GM21786 (cell line): ENCODE measurements around the gene PIP4K2C.
"Not testable (repeated sequence)": the region's sequence is repeated elsewhere in the genome, so short reads cannot be mapped to it uniquely, and the experiment has no call there.

Experiments used
- ATAC-seq: cut with Tn5 transposase; IDR thresholded peaks from one replicate; pipeline ENCODE4 v1.9.1; 2021; ENCODE audit not compliant: unreplicated experiment

Gene PIP4K2C

DNA sequence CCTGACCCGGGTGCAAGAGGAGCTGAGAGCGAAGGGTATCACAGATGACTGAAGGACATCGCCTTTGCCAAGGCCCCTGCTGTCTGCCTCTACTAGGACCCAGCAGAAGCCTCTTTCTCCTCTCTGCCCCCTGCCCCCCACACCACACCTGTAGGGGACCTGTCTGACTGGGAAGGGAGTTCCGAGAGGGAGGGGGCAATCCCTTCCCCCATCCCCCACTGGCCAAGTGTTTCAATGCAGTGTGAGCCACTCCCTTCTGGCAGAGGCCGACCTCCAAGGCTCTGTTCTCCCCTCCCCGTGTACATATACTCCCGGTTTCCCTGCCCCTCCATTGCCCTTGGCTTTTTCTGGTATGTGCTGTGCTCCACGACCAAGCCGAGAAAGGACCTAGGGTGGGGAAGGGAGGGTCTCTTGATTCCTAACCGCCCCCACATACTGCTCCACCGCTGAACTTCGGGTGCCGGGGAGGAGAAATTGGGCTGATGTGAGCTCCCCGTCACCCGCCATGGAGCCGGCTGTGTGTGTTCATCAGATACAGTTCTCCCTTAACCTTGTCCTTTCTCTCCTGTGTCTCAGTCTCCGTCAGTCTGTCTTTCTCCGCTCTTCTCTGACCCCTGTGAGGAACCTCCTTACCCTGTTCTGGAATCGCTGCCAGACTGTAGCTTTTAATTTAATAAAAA lies 18.2 kb downstream of the PIP4K2C start:
- ATAC-seq: no peak

DNA sequence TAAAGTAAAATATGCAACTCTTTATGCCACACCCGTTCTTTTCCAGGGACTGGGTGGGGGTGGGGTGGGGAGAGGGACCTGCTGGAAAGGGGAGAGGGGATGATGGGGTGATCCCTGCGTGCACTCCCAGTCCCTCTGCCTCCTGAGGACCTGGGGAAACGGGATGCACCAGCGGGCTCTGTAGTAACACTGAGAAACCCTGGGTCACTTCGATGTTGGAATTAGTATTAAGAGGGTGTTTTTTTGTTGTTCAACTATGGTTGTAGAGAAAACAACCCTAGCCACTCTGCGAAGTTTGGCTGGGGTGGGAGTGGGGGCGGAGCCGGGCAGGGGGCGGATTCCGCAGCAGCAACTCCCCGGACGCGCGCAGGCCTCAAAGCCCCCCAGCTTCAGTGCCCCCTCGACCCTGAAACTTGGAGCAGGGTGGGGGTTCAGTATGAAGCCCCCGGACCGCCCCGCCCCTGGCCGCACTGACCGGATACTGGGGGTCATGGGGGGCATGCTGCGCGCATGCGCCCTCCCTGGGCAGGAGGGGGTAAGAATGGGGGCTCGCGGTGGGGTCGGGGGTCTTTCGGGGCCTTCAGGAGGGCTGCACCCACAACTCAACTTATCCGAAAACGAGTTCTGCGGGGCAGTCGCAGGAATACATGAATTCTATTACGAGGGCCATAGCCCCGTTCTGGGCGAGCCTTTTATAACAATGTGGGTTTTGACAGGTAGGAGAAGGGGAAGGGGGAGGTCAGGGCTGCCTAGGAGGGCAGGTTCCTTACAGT lies 19.0 kb downstream of the PIP4K2C start:
- ATAC-seq: no peak

DNA sequence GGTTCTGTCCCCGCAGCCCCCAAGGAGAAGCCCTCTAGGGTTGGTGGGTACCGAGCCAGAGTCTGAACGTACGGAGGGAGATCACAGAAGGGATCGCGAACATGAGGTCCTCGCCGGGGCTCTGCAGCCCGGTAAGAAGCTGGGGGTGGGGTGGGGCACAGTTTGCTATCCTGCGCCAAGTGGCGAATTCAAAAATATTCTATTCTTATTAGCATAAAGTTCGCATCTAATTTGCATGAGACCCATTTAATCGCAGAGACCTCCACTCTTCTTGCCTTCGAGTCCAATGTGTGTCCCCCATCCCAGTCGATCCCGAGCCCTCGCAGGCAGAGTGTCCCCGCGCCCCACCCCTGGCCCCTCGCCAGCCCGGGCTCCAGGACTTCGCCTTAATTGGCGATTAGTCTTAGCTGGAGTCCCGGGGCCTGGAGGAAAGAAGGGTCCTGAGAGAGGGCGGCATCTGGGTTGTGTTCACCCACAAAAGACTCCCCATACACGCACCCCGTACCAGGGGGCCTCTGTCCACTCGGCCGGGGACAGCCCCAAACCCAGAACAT lies 19.6 kb downstream of the PIP4K2C start:
- ATAC-seq: no peak

DNA sequence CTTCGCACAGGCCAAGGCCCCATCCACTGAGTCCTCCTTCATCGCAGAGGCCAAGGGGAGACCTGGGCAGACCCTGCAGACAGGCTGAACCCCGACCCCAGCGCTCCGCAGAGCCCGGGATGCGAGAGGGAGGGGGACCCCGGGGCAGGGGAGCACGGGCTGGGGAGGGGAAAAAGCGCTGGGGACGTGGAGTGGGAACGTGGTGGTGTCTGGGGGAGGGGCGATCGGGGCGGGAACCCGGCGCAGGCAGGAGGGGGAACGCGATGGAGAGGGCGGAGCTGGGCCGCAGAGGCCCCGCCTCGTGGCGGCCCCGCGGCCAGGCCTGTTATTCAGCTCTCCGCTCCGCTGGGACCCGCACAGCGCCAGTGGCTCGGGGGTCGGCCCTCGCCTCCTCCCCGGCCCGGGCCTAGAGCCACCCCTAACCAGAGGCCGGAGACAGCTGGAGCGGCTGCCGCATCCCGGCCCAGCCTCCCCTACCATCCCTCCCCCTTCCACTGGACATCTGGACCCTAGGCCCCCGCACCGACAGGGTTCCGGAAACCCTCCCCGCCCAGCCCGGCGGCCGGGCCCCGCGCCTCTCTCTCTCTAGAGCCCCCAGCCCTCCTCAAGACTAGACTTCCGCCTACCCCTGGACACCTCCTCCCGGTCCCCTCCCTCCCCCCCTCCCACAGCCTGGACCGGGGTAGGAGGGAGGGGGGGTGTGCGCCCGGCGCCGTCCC lies 20.3 kb downstream of the PIP4K2C start, which contains the start of gene ARHGEF25:
TSS of gene ARHGEF25 (plus strand) at position 328 of the 719 bp plus-strand sequence. CDS start 460 bp downstream, outside the sequence.
- peak; percentile 48 for ATAC-seq

DNA sequence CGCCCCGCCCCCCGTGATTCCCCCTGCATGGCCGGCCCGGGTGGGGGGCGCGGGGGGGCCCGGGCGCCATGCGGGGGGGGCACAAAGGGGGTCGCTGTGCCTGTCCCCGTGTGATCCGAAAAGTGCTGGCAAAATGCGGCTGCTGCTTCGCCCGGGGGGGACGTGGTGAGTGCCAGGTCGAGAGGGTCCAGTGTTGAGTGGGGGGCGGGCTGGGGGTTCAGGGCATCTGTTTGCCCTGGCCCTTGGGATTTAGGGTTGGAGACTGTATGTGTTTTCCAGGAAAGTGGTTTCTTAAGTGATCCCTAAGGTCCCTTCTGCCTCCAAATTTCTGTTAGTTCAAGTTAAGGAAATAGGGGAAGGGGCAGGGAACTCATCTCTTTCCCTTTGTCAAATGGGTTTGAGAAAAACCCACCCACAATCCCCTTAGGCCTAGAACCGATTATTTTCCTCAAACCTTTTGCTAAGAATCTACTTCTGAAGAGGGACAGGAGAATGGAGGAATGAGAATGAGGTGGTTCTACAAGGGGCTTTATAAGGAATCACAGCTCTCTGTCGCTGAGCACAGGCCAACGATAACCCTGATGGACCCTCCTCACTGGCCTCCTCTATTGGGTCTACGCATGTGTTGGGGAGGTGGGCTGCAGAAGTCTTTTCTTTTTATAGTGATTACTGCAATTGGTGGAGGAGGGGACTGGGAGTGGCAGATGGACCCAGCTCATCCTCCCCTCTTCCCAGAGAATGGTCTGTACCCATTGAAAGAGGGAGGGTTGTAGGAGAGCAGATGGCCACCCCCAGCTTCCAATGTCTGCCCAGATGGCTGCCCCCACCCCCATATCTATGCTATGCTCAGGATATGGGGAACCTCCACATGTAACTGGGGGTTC lies 21.1 kb downstream of the PIP4K2C start:
- ATAC-seq: no peak

DNA sequence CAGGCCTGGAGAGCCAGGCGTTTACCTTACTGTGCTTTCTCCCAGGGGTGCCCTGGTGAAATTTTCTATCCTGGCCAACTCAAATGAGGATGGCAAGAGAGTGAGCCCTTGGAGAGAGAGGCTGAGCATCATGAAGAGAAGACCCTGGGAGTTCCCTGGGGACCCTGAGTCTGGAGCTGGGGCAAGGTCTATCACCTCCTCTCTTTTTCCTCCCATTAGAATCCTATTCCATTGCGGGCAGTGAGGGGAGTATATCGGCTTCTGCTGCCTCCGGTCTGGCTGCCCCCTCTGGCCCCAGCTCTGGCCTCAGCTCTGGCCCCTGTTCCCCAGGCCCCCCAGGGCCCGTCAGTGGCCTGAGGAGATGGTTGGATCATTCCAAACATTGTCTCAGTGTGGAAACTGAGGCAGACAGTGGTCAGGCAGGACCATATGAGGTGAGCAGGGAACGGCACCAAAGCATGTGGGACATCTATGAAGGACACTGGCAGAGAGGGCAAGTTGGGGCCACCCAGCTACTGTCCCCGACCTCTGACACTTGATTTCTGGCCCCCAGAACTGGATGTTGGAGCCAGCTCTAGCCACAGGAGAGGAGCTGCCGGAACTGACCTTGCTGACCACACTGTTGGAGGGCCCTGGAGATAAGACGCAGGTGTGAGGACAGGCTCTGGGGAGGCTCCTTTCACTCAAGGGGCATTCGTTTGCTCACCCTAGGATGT lies 21.9 kb downstream of the PIP4K2C start:
- ATAC-seq: no peak

DNA sequence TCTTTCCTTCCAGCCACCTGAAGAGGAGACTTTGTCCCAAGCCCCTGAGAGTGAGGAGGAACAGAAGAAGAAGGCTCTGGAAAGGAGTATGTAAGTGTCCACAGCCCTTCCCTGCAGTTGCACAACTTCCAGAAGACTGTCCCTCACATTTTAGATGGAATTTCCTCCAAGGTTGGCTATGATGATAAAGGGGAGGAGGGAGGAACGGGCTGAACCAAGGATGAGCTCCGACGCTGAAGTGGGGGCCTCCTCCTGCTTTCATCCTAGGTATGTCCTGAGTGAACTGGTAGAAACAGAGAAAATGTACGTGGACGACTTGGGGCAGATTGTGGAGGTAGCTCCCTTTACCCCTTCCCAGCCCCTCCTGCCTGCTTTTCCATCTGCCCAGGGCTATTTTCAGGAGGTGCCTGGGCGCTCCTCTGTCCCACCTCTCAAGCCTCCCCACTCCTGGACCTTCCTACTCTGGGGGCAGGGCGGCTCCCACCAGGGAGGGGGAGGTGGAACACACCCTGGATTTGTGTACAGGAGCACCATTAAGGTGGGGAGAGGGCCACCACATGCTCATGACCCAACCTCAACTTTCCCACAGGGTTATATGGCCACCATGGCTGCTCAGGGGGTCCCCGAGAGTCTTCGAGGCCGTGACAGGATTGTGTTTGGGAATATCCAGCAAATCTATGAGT lies 22.6 kb downstream of the PIP4K2C start:
- no peak for ATAC-seq

DNA sequence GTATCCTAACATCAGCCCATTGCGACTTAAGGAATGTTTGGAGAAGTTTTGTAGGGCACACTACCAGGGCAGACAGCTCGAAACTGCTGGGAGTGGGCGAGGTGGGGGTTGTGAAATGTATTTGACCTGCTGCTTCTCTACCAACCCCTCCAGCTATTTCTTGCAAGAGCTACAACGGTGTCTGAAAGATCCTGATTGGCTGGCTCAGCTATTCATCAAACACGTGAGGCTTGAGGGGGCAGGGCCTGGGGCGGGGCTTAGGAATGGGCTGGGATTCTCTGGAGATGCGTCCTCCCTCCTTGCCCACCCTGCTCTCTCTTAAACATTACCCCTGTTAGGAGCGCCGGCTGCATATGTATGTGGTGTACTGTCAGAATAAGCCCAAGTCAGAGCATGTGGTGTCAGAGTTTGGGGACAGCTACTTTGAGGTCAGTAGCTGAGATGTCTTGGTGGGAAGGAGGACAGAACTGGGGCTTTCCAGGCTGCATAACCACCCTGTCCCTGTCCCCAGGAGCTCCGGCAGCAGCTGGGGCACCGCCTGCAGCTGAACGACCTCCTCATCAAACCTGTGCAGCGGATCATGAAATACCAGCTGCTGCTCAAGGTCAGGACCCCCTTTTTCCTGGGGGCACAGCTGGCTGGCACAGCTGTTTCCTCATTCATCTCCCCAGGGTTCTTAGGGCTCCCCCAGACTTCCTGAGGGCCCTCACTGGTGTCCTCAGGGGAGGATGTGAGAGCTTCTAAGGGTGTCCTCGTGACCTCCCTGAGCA lies 23.4 kb downstream of the PIP4K2C start:
- peak; percentile 46 for ATAC-seq

DNA sequence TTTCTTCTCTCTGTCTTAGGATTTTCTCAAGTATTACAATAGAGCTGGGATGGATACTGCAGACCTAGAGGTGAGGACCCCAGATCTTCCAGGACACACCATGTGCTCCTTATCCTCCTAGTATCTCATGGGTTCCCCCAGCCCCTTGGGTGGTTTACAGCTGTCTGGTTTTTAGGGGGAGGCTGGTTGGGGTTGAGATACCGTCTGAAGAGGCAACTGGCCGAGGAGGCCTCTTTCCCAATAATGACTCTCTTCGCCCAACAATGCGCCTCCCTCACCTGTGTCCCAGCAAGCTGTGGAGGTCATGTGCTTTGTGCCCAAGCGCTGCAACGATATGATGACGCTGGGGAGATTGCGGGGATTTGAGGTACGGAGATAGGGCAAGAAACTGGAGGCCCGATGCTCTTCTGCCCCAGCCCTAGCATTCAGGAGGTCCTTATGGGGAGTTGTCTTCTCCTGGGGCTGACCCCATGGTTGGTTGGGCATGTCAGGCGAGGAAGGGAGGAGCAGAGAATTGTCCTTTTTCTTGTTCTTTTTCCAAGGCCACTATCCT lies 24.0 kb downstream of the PIP4K2C start:
- ATAC-seq: no peak

DNA sequence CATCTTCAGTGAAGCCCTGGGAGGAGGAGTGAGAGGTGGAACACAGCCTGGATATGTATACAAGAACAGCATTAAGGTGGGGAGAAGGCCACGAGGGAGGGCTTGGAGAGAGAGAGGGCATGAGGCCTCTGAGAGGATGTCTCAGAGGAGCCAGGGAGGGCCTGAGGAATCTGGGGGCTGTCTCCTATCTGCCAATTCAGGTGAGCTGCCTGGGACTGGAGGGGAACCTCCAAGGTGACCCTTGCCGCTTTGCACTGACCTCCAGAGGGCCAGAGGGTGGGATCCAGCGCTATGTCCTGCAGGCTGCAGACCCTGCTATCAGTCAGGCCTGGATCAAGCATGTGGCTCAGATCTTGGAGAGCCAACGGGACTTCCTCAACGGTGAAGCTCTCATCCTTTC lies 24.6 kb downstream of the PIP4K2C start:
- ATAC-seq: no peak

DNA sequence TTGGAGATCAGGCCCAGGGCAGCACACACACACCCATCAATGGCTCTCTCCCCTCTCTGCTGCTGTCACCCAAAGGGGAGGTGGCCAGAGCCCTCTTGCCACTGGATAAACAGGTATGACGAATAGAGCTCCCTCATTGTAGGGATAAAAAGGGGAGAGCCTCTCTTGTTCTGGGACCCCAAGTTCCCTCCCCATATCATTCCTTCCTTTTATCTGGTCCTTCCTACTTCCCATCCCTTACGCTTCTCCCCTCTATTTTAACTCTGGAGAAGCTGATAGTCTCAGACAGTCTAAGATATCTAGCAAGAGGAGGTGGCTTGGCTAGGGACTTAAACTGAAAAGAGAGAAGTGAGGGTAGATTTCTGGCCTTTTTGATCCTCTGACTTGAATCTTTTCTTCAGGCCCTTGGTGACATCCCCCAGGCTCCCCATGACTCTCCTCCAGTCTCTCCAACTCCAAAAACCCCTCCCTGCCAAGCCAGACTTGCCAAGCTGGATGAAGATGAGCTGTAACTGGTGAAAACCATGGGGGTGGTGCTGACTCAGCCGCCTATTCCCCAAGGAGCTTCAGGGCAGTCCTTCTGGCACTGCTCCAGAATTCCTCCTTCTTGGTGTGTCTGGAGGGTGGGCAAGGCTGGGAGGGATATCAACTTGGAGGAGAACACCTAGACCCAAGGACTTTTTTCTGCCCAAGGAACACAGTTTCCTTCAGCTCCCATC lies 25.6 kb downstream of the PIP4K2C start:
- no peak for ATAC-seq

DNA sequence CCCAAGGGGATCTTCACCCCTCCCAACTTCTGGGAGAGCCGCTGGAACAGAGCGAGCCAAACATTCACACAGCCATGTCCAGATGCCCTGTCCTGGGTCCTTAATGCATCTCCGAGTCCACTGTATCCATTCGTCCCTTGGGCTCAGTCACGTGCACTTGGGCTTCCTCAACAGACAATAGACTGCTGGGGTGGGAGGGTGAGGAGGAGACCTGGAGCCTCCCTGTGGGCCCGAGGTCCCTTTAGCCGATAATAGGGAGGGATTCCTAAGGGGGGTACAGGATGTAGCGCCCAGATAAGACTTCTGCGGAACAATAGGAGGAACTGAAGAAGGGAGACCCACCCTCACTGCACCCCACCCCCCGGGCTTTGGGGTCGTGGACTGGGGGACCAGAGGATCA lies 26.9 kb downstream of the PIP4K2C start:
- no peak for ATAC-seq

DNA sequence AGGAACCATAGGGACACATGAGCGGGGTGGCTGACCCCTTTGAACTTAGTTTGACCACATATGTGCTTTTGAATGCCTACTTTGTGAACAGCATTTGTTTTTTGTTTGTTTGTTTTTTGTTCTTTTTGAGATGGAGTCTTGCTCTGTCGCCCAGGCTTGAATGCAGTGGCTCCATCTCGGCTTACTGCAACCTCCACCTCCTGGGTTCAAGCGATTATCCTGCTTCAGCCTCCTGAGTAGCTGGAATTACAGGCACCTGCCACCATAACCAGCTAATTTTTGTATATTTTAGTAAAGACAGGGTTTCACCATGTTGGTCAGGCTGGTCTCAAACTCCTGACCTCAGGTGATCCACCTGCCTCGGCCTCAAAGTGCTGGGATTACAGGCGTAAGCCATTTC lies 27.4 kb downstream of the PIP4K2C start:
- ATAC-seq: not testable (repeated sequence)

DNA sequence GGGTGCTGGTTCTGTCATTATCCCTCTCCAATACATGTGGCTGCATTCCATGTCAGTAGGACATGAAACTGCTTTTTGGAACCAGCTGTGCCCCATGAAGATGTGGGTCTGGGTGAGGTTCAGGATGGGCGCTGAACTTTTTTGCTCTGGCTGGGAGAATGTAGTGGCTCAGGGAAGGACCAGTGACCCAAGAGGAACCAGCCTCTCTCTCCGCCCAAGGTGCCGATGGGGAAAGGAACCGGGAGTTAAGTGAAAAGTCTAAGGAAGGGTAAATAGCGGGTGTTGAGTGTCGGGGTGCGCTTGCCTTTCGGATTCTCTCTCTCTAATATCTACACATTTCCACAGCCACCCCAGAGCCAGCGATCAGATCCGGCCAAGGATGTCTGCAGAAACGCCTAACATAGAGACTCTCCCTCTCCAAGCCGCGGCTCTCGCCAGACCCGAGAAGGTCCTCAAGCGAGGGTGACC lies 28.0 kb downstream of the PIP4K2C start:
- no peak for ATAC-seq

DNA sequence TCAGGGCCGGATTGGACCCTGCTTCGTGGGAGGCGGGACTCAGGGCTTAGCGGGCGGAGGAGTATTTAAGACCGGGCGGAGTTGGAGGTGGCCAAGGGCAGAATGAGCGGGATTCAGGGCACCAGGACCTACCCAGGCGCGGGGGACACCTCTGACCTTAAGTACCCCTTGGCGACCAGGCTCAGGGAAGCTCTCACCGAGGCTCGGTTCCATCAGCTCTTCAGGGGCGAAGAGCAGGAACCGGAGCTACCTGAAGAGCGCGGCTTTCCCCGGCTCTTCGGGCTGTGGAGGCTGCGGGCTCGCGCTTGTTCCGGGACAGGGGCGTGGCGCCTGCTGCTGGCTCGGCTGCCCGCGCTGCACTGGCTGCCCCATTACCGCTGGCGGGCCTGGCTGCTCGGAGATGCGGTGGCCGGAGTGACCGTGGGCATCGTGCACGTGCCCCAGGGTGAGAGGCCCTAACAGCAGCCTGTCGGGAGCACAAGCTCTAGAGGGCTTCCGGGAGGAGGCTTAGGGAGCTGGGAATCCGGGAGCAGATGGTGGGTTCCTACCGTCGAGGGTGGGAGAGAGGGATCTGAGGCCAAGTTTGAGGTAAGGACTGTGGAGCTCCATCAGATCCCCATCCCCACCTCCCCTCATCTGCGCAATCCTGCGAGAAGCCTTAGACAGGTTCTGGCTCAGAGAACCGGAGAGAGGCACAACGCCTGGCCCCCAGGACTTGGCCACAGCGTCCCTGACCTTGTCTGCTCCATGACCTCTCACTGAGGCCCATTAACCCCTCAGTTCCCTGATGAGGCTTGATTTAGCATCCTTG lies 28.6 kb downstream of the PIP4K2C start:
- no peak for ATAC-seq

DNA sequence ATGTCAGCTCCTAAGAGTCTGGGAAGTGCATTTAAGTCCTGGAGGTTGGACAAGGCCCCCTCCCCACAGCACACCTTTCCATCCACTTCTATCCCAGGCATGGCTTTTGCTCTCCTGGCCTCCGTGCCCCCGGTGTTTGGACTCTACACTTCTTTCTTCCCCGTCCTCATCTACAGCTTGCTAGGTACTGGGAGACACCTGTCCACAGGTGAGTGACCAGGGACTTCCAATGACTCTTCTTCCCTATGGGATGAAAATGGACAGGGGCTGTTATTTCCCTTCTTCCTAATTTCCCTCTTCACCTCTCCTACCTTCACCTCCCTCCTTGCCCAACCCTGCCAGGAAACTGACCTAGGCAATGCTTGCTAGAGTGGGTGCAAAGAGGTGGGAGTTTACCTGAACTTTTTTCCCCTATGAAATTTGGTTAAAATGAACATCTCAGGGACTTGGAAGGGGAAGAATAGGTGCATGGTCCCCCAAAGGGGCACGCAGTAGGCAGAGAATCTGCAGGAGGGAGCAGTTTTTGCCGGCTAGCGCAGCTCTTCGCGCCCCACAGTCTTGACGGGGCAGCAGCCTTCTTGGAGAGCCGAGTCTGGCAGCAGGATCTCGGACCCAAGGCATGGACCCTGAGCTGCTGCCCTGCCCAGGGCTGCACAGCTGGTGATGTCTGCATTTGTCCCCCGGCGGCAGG lies 29.4 kb downstream of the PIP4K2C start:
- no peak for ATAC-seq
